ENCODE data around the gene BRSK1.

- no peak for TF ChIP-seq CTCF (conservative IDR thresholded peaks at IDR 0.05 in 1 of 2, IDR thresholded peaks at IDR 0.05 in 1 of 2; ENCODE audit: low read depth in 1 of 2, low read length in 2 of 2)
- no peak for TF ChIP-seq EZH2 (IDR thresholded peaks at IDR 0.05; ENCODE audit: low read length, missing control alignments)
Measured at GRCh38 chr19:55346725-55347441, 63.1 kb downstream of the BRSK1 start.

Data from fibroblast of lung (primary cell).